Lower lobe of right lung (tissue), 2 donors: ENCODE measurements around the gene DLX6. TPM values are rescaled to one million over a fixed set of nuclear protein-coding genes. Genes with fewer than 3 reads are reported as not detected.

Source experiments
- ATAC-seq, 2 donors: fragments of 200-7000 bp; cut with Tn5 transposase; one replicate each; pipeline ENCODE4 v1.9.1; 2020 to 2022; ENCODE audit warnings: mild to moderate bottlenecking in 2 of 2, moderate library complexity in 2 of 2
- DNase-seq: peaks from one replicate; pipeline ENCODE4 v3.0.0-alpha.2; 2020
- H3K27ac ChIP-seq: fragments of 200-600 bp; one replicate; pipeline ENCODE4 v1.8.0; 2022
- H3K27me3 ChIP-seq: fragments of 200-600 bp; one replicate; pipeline ENCODE4 v1.8.0; 2022; ENCODE audit warnings: low read depth
- H3K36me3 ChIP-seq: fragments of 200-600 bp; one replicate; pipeline ENCODE4 v1.8.0; 2022; ENCODE audit warnings: mild to moderate bottlenecking
- H3K4me1 ChIP-seq: fragments of 200-600 bp; one replicate; pipeline ENCODE4 v1.8.0; 2022
- H3K4me3 ChIP-seq: fragments of 200-600 bp; one replicate; pipeline ENCODE4 v1.8.0; 2022; ENCODE audit warnings: mild to moderate bottlenecking
- H3K9me3 ChIP-seq: fragments of 200-600 bp; one replicate; pipeline ENCODE4 v1.8.0; 2022
- intact Hi-C: fragments of 100-400 bp; cut with DNase I; formaldehyde crosslinking; loops from one replicate; pipeline ENCODE4 v1.11.0; 2022
- total RNA-seq: library from RNA; stranded (reverse); fragmentation: NEBNext Ultra II Directional; extraction: Animal tissue kit (Norgen Biotek cat#: 25700); gene quantifications from one replicate; pipeline ENCODE4 v1.2.1, GENCODE V29; 2021
- TF ChIP-seq, protein P1 (sequence below): fragments of 200-600 bp; IDR thresholded peaks from one replicate; pipeline ENCODE4 v1.8.0; 2022; ENCODE audit warnings: antibody characterized with exemption, mild to moderate bottlenecking
- donor health status: DM: no; HTN: yes; CAD: no; lungs with severe emphysema.

The DLX6 gene
- total RNA-seq, 1 donor from 2014 or later: not detected

DNA sequence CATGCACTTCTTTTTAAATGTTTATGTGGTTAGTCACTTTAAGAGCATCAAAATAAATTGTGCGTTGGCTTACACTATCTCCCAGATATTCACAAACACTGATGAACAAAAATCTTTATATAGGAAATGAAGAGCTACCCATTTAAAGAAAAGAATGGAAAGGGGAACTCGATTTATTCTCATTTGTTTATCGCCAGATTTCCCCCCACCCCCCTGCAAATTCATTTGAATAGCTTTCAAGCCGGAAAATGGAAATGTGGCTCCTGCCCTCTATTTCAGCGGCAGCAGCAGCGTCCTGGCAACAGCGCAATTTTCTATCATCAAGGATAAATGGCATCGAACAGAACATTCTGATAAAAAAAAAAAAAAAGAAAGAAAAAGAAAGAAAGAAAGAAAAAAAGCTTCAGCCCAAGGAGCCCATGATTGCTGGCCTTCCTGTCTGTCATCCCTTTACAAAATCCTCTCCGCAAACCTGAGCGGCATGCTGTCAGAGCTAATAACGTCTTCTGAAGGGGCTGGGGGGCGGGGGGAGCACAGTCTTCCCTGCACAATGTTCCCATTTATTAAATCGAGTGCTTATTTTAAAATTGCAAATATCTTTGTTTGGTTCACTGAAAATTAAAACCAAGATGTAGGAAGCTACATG is 13.7 kb upstream of the DLX6 start:
- TF ChIP-seq, protein P1, sequence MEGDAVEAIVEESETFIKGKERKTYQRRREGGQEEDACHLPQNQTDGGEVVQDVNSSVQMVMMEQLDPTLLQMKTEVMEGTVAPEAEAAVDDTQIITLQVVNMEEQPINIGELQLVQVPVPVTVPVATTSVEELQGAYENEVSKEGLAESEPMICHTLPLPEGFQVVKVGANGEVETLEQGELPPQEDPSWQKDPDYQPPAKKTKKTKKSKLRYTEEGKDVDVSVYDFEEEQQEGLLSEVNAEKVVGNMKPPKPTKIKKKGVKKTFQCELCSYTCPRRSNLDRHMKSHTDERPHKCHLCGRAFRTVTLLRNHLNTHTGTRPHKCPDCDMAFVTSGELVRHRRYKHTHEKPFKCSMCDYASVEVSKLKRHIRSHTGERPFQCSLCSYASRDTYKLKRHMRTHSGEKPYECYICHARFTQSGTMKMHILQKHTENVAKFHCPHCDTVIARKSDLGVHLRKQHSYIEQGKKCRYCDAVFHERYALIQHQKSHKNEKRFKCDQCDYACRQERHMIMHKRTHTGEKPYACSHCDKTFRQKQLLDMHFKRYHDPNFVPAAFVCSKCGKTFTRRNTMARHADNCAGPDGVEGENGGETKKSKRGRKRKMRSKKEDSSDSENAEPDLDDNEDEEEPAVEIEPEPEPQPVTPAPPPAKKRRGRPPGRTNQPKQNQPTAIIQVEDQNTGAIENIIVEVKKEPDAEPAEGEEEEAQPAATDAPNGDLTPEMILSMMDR: no peak
- Histone ChIP-seq H3K27me3 (peaks cover 86% of the 10 kb centered on the region), H3K4me1 (peaks cover 9% of the 10 kb centered on the region), H3K4me3 (no peak overlapping the region), H3K9me3 (no peaks in the 10 kb centered on the region), H3K36me3 (no peaks in the 10 kb centered on the region), H3K27ac (no peak overlapping the region)
- DNase-seq (no peak), ATAC-seq (no peak)
- intact Hi-C loops: no loop called here

DNA sequence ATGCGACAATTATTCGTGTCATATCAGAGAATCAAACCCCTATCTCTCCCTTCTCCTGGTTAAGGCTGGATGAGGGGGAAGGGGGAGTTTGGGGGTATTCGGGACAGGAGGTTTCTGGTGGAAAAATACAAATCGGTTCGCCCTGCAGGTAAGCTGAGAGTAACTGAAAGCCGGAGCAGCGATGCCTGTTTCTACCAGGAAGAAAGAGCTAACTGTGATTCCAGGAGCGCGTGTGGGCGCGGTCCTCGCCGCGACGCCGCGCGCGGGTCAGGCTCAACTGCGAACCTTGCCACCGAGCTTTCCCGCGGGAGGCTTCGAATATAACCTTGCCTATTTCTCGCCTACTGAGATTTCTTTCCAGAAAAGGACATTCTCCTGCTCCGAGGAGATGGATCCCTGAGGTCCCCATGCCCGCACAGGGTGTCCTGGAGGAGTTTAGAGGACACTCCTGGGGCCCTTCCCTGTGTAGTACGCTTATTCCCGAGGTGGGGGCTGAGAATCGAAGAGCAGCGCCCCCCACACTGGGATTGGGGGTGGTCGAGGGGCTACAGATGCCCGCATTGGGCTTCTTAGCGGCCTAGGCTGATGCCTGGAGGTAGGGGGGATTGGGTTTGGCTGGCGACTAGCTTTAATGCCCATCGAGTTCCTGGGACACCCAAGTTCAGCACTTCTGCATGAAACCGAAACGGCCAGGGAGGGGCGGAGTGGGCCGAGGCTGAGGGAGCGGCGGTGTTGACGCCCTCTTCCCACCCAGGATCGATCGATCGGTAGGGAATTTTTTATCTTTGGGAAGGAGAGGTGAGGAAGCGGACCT is 13.0 kb upstream of the DLX6 start:
- no peak overlapping the region for H3K27ac ChIP-seq
- no peaks in the 10 kb centered on the region for H3K9me3 ChIP-seq
- H3K4me3 ChIP-seq: no peak overlapping the region
- intact Hi-C loops: no loop called here
- ATAC-seq (no peak), DNase-seq (no peak)
- H3K36me3 ChIP-seq: no peaks in the 10 kb centered on the region
- peaks cover 90% of the 10 kb centered on the region for H3K27me3 ChIP-seq
- H3K4me1 ChIP-seq: peaks cover 9% of the 10 kb centered on the region
- TF ChIP-seq, protein P1: no peak

DNA sequence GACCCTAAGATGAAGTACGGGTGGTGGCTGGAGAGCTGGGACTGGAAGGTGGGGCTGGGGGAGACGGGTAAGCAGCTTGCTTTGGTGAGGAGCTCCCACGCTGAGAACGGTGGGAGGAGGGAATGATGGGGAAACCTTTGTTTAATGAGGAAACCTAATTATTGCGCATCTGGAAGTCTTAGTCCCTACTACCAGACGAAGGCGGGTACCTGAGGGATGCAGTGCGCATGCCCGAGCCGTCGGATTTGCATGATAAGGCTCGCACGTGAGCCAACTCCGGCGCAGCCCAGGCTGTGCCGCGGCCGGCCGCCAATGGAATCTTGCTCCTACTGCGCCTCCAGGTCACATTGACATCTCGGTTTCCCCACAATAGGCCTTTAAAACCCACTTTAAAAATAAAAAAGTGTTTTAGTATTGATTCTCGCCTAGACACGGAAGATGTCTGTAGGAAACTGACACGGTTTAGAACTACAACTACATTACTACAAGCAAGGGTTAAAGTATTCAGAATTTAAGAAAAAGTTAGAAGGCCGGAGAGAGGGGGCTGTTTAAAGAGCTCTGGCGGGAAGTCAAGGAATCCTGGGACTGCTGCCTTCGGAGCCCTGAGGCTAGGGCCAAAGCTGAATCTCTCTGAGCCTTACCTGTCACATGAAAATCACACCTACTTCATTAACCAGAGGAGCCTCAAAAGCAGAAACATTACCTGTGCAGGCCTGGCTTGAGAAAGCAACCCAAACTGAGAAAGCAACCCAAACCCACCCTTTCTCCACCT is 12.1 kb upstream of the DLX6 start:
- H3K4me1 ChIP-seq: peaks cover 9% of the 10 kb centered on the region
- intact Hi-C loops: no loop called here
- H3K9me3 ChIP-seq: no peaks in the 10 kb centered on the region
- no peak for ATAC-seq
- H3K36me3 ChIP-seq: no peaks in the 10 kb centered on the region
- TF ChIP-seq, protein P1: no peak
- H3K27ac ChIP-seq: no peak overlapping the region
- H3K27me3 ChIP-seq: peaks cover 93% of the 10 kb centered on the region
- no peak overlapping the region for H3K4me3 ChIP-seq
- DNase-seq: no peak

DNA sequence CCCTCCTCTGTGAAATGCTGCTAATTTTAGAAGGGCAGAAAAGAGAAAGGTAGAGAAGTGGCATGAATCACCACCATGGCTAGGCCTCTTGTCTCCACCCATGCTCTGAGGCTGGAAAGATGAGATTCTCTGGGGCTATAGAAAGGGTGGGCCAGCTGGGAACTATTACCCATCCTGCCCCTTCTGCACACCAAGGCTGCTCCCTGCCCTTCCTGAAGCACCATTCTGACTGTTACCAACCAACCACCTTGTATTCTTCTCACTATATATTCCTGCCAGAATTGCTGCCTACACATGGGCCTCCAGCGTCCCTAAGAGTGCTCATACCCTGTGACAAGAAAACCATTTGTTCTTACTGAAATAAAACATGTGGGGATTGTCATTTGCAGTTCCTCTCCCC is 11.4 kb upstream of the DLX6 start:
- Histone ChIP-seq H3K27ac (no peak overlapping the region), H3K9me3 (no peaks in the 10 kb centered on the region), H3K4me1 (peaks cover 9% of the 10 kb centered on the region), H3K4me3 (no peak overlapping the region), H3K36me3 (no peaks in the 10 kb centered on the region), H3K27me3 (peaks cover 94% of the 10 kb centered on the region)
- TF ChIP-seq, protein P1: no peak
- intact Hi-C loops: no loop called here
- DNase-seq: no peak
- ATAC-seq: no peak

DNA sequence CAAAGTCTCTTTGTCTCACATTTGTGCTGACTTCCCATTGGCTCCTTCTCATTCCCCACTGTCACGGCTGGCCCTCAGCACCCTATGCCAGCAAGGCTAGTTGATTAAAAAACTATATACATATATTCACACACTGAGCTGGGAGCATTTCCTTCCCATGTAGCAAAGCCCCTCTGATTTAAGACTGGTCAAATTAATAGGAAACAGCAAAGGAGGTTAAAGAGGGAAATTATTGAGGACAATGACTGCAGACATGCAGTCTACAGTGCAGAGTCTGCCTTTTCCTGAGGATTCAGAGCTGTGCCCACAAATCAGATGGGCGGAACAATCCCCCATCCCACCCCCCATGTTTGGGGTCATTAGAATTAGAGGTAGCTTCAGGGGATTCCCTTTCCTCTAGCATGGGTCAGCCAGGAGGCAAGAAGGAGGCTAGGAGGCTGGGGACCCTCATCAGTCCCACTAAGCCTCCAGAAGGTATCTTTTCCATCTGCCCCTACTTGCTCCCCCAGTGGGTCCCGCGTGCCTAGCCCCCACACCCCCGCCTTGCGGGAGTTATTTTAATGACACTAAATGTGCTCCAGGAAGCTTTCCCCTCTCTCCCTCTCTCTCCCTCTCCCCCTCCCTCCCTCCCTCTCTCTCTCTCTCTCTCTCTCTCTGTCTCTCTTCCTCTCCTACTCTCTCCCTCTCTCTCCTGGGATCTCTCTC is 9.8 kb upstream of the DLX6 start:
- TF ChIP-seq, protein P1: no peak
- Histone ChIP-seq H3K27ac (no peak overlapping the region), H3K4me1 (peaks cover 9% of the 10 kb centered on the region), H3K27me3 (peaks cover 94% of the 10 kb centered on the region), H3K9me3 (no peaks in the 10 kb centered on the region), H3K36me3 (no peaks in the 10 kb centered on the region), H3K4me3 (no peak overlapping the region)
- intact Hi-C loops: no loop called here
- DNase-seq: no peak
- ATAC-seq: no peak
